ENCODE measurements around the gene SAMSN1.
A peak's percentile ranks its signal among the peaks of the same experiment; 100 is the strongest.
"Not testable (repeated sequence)": the region's sequence is repeated elsewhere in the genome, so short reads cannot be mapped to it uniquely, and the experiment has no call there.

Gene SAMSN1

DNA sequence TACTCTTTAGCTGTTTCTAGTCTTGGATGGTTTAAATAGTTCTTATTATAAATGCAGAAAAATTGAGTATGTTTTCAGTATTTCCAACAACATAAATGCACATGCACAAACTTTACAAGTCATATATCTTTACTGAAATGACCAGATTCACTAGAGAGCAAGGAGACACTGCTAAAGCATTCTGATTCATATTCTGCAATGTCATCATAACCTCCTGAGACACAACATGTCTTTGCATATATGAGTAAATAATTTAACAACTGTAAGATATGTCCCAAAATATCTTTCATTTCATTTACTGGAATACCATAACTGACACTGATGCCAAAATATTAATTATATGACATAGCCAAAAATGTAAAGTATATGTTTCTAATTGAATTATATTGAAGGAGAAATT is 16.8 kb upstream of the SAMSN1 start:
- no peak for DNase-seq

- DNase-seq, result no peak
Measured at GRCh38 chr21:14560555-14560954, 14.4 kb upstream of the SAMSN1 start.

- no peak for DNase-seq
Measured at GRCh38 chr21:14560139-14560538, 14.0 kb upstream of the SAMSN1 start.

DNA sequence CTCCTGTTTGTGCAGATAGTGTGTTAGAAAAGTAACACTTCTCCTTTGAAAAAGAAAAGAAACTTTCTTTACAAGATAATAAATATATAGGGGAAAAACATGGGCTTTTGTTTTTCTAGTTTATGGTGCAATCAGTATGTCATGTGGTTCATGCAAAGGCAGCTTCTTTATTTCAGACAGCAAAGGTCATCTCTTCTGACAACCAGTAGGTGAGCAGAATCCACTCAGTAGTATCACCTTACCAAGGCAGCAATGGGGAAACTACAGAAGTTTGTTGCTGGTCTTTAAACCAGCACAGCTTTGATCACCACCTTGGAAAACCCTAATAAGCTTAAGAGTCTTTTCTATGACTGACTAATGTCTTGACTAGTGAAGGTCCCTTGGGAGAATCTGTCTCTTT is 13.0 kb upstream of the SAMSN1 start:
- no peak for DNase-seq

DNA sequence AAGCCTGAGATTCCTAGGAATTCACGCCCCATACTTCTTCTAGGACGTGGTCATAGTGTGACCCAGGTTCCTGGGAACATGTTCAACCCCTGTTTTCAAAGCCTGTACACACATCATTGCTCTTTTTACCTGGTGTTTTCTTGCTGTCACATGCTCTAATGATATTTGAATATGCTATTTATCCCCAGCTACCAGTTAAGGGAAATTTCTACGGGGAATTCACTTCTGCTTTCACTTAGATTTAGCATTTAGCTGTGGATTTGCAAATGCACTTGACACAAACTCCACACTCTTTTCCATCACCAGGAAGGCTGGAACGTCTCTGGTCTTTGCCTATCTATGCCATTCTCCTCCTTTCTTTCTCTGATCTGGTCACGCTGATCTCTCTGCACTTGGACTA is 11.3 kb upstream of the SAMSN1 start:
- no peak for DNase-seq

DNA sequence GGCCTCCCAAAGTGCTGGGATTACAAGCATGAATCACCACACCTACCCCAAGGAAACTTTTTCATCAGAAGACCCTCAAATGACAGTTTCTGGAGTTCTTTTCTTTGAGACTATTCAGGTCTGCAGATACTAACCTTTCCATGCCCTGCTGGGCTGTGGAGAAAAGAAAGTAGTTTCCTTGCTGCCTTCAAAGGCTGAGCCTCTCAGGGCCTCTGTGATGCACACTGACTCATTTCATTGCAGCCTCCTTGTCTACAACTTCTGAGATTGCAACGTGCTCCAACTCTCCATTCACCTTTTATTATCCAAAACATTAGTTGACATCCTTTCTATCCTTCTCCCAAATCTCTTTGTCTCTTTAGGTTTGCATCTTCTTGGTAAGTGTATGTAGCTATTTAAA is 8.8 kb upstream of the SAMSN1 start:
- DNase-seq, result no peak

GRCh38 chr21:14553422-14553821 is 7.3 kb upstream of the SAMSN1 start:
- DNase-seq, result no peak

DNA sequence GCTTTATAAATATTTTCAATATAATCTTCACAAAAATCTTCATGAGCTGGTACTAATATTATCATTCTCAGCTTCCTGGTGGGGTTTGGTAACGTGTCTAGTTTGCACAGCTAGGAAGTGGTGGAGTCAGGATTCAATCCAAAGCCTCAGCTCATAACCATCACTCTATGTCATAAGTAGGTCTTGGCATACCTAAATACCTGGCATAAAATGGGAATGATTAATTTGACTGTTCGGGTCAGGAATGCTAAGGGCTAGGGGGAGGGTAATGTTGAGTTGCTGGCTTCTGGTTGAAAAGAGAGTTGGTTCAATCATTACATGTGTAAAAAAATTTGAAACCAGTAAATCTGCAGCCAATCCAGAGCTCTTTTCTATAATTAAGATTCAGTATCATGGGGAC is 5.6 kb upstream of the SAMSN1 start:
- no peak for DNase-seq

- DNase-seq, result peak; percentile 27
Measured at GRCh38 chr21:14550135-14550534, 4.0 kb upstream of the SAMSN1 start.

GRCh38 chr21:14548779-14549178 is 2.7 kb upstream of the SAMSN1 start:
- DNase-seq, result peak; percentile 37

DNA sequence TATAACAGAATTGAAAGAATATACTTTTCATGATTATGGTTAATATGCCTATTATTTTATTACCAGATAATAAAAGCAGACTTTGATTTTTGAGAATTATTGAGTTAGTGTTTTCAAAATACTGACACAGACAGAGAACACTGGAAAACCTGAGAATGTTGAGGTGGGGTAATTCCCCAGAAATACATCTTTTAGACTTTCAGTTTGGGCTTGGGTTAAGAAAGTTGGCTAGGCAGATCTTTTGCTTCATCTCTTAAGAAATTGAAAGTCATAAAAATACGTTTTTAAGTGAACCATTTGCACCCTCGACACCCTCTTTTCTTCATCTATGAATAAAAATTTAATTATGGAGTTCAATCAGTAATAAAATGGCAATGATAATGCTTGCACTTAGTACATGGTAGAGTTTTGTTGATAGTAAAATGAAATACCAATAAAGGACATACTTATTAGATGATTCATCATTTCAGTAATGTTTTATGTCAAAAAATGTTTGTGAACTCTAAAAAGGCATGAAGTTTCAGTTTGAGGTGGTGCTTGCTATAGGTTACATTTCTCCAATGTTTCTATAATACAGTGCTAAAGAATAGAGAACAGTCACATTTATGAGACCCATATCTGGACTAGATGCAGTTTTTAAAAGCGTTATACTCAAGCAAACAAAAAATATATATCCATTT is 1.9 kb upstream of the SAMSN1 start:
- DNase-seq, result no peak

- DNase-seq, result not testable (repeated sequence)
Measured at GRCh38 chr21:14546719-14547118, 604 bp upstream of the SAMSN1 start.

- DNase-seq, result peak; percentile 8
Measured at GRCh38 chr21:14543983-14544382, 2.1 kb downstream of the SAMSN1 start.

- DNase-seq, result peak; percentile 9
Measured at GRCh38 chr21:14542638-14543037, 3.5 kb downstream of the SAMSN1 start.

GRCh38 chr21:14541841-14542490 is 4.1 kb downstream of the SAMSN1 start:
- DNase-seq, result peak; percentile 48

- no peak for DNase-seq
Measured at GRCh38 chr21:14538483-14538882, 7.6 kb downstream of the SAMSN1 start.

- no peak for DNase-seq
Measured at GRCh38 chr21:14536929-14537328, 9.2 kb downstream of the SAMSN1 start.

- DNase-seq, result no peak
Measured at GRCh38 chr21:14535702-14536101, 10.4 kb downstream of the SAMSN1 start.

- DNase-seq, result peak; percentile 42
Measured at GRCh38 chr21:14533499-14534428, 12.4 kb downstream of the SAMSN1 start.

GRCh38 chr21:14531757-14532316 is 14.3 kb downstream of the SAMSN1 start:
- no peak for DNase-seq

DNA sequence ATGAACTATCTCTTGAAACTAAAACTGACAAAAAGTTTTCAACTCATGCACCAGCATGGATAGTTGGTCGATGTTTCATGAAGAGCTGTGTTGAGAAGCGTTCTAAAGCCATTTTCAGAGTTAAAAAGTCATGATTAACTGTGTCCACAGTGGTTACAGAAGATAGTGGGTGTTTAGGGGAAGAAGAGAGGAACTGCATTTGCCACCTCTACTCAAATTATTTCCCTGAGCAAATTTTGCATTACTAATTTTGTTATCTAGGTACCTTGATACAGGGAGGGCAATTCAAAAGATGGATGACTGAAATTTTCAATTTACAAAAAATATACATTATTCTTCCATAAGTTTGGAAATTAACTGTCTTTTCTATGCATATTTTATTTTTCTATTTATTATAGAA is 15.5 kb downstream of the SAMSN1 start:
- no peak for DNase-seq

GRCh38 chr21:14528815-14529214 is 17.3 kb downstream of the SAMSN1 start:
- DNase-seq, result no peak

Measured in hematopoietic multipotent progenitor cell treated with erythropoietin and hydrocortisone succinate and interleukin-3 and kit ligand, for 8 days (in vitro differentiated cells).